H1 (cell line): ENCODE results near the gene PNPLA1. TPM values are rescaled to one million over a fixed set of nuclear protein-coding genes. Genes with fewer than 3 reads are reported as not detected.

Source experiments
- CTCF ChIA-PET: fragments of 300-600 bp; sonication (Branson Sonifier 250); formaldehyde crosslinking; loops from one replicate; lab custom pipeline; 2021; ENCODE audit not compliant: partially characterized antibody; lab: Charles Lee
- POLR2A ChIA-PET: fragments of 300-600 bp; sonication (Branson Sonifier 250); formaldehyde crosslinking; loops from one replicate; lab custom pipeline; 2021; ENCODE audit warnings: inconsistent platforms; ENCODE audit not compliant: partially characterized antibody; lab: Charles Lee
- DNase-seq, 2 experiments: peaks; one replicate each; pipeline versions ENCODE4 v3.0.0 to v3.0.0-alpha.2; 2010 to 2022; ENCODE audit warnings: low spot score in 2 of 2, low read depth in 1 of 2, mixed read lengths in 1 of 2
- FAIRE-seq: peaks from 2 replicates; lab custom pipeline; 2011; peaks lifted over from hg19 to GRCh38; lab: Jason Lieb, UNC
- H2AFZ ChIP-seq: 2 replicates; pipeline ENCODE4 v1.8.1; 2012; ENCODE audit warnings: low read length, inconsistent platforms
- H2AK5ac ChIP-seq: 2 replicates; pipeline ENCODE4 v1.6.1; 2013; ENCODE audit warnings: low read depth, low read length
- H2BK120ac ChIP-seq: replicated peaks from 2 replicates; pipeline ENCODE3; 2013; ENCODE audit warnings: low read depth, low read length, inconsistent platforms
- H2BK12ac ChIP-seq: 2 replicates; pipeline ENCODE4 v1.6.1; 2013; ENCODE audit warnings: low read depth, low read length
- H2BK15ac ChIP-seq: 2 replicates; pipeline ENCODE4 v1.6.1; 2013; ENCODE audit warnings: low read length
- H2BK20ac ChIP-seq: 2 replicates; pipeline ENCODE4 v1.6.1; 2013; ENCODE audit warnings: low read length
- H2BK5ac ChIP-seq: 2 replicates; pipeline ENCODE4 v1.6.1; 2013; ENCODE audit warnings: low read depth, low read length
- H3K14ac ChIP-seq: 2 replicates; pipeline ENCODE4 v1.6.1; 2013; ENCODE audit warnings: inconsistent platforms; ENCODE audit not compliant: insufficient read length
- H3K18ac ChIP-seq: 2 replicates; pipeline ENCODE4 v1.6.1; 2013; ENCODE audit warnings: low read length; ENCODE audit errors: extremely low read depth
- H3K23ac ChIP-seq: 2 replicates; pipeline ENCODE4 v1.6.1; 2013; ENCODE audit warnings: inconsistent platforms; ENCODE audit not compliant: insufficient read length
- H3K23me2 ChIP-seq: 2 replicates; pipeline ENCODE4 v1.6.1; 2013; ENCODE audit warnings: low read depth, low read length
- H3K27ac ChIP-seq: 2 replicates; pipeline ENCODE4 v1.6.1; 2011; ENCODE audit warnings: low read depth, low read length, inconsistent platforms
- H3K27me3 ChIP-seq, 4 experiments: replicated peaks in 1 of 4; 1 replicate in 1 of 4; 2 replicates in 3 of 4; pipeline versions ENCODE4 v1.6.1 to v1.8.1; 2011 to 2013; ENCODE audit warnings: low read length in 3 of 4, mild to moderate bottlenecking in 3 of 4, inconsistent platforms in 2 of 4, mixed read lengths in 2 of 4, moderate library complexity in 1 of 4; ENCODE audit not compliant: control insufficient read depth in 3 of 4, insufficient read depth in 3 of 4; ENCODE audit errors: extremely low read depth in 1 of 4
- H3K36me3 ChIP-seq, 4 experiments: 2 replicates each; pipeline versions ENCODE4 v1.6.1 to v1.8.1; 2011 to 2013; ENCODE audit warnings: mild to moderate bottlenecking in 4 of 4, low read length in 3 of 4, moderate library complexity in 2 of 4, control low read depth in 1 of 4, inconsistent platforms in 1 of 4; ENCODE audit not compliant: insufficient read depth in 4 of 4, control insufficient read depth in 2 of 4
- H3K4ac ChIP-seq: replicated peaks from 2 replicates; pipeline ENCODE3; 2013; ENCODE audit warnings: low read length, low read depth, mixed read lengths, inconsistent platforms; ENCODE audit not compliant: insufficient read length
- H3K4me1 ChIP-seq, 4 experiments: replicated peaks in 1 of 4; 1 replicate in 1 of 4; 2 replicates in 3 of 4; pipeline versions ENCODE4 v1.6.1 to v1.8.1; 2011 to 2013; ENCODE audit warnings: low read length in 3 of 4, inconsistent platforms in 2 of 4, mixed read lengths in 1 of 4; ENCODE audit not compliant: insufficient read depth in 4 of 4, control insufficient read depth in 3 of 4
- H3K4me2 ChIP-seq, 2 experiments: 2 replicates each; pipeline versions ENCODE4 v1.6.1 to v1.8.1; 2011 to 2013; ENCODE audit warnings: low read depth in 2 of 2, low read length in 2 of 2, control low read depth in 1 of 2, inconsistent platforms in 1 of 2, mild to moderate bottlenecking in 1 of 2; ENCODE audit not compliant: insufficient read depth in 1 of 2
- H3K4me3 ChIP-seq, 4 experiments: fragments of 200-600, 300-600 bp in 1 of 4; sonication (generic), shearing (Covaris generic), sonication (Bioruptor Twin) in 1 of 4; 2 replicates each; pipeline versions ENCODE4 v1.5.1 to v1.8.1; 2011 to 2016; ENCODE audit warnings: low read length in 4 of 4, low read depth in 3 of 4, control low read depth in 2 of 4, inconsistent platforms in 2 of 4, mild to moderate bottlenecking in 2 of 4, mixed read lengths in 1 of 4, moderate library complexity in 1 of 4; ENCODE audit not compliant: insufficient read depth in 2 of 4; ENCODE audit errors: extremely low read depth in 1 of 4
- H3K56ac ChIP-seq: replicated peaks from 2 replicates; pipeline ENCODE3; 2013; ENCODE audit warnings: low read depth, mild to moderate bottlenecking, mixed read lengths, low read length, inconsistent platforms; ENCODE audit not compliant: insufficient read length
- H3K79me1 ChIP-seq: 2 replicates; pipeline ENCODE4 v1.6.1; 2013; ENCODE audit warnings: low read depth, low read length, control low read depth
- H3K79me2 ChIP-seq, 2 experiments: 2 replicates each; pipeline versions ENCODE4 v1.6.1 to v1.8.1; 2012 to 2013; ENCODE audit warnings: low read length in 2 of 2, mild to moderate bottlenecking in 2 of 2, inconsistent platforms in 1 of 2; ENCODE audit not compliant: insufficient read depth in 2 of 2, control insufficient read depth in 1 of 2
- H3K9ac ChIP-seq, 4 experiments: replicated peaks in 1 of 4; 1 replicate in 1 of 4; 2 replicates in 3 of 4; pipeline versions ENCODE4 v1.6.1 to v1.8.1; 2011 to 2013; ENCODE audit warnings: low read depth in 3 of 4, low read length in 3 of 4, control low read depth in 2 of 4, mild to moderate bottlenecking in 2 of 4, moderate library complexity in 2 of 4, inconsistent platforms in 1 of 4; ENCODE audit errors: extremely low read depth in 1 of 4
- H3K9me3 ChIP-seq, 2 experiments: 2 replicates each; pipeline versions ENCODE4 v1.6.1 to v1.8.1; 2012 to 2013; ENCODE audit warnings: mild to moderate bottlenecking in 2 of 2, moderate library complexity in 2 of 2, control low read depth in 1 of 2, inconsistent platforms in 1 of 2, low read depth in 1 of 2, low read length in 1 of 2, mixed read lengths in 1 of 2; ENCODE audit not compliant: insufficient read depth in 2 of 2
- H4K20me1 ChIP-seq, 2 experiments: replicated peaks in 1 of 2; 2 replicates each; pipeline versions ENCODE3 to v1.8.1; 2011 to 2013; ENCODE audit warnings: inconsistent platforms in 2 of 2, low read length in 2 of 2, mild to moderate bottlenecking in 1 of 2; ENCODE audit not compliant: insufficient read depth in 2 of 2, control insufficient read depth in 1 of 2
- H4K5ac ChIP-seq: 2 replicates; pipeline ENCODE4 v1.6.1; 2013; ENCODE audit warnings: low read length, low read depth, mixed read lengths, inconsistent platforms; ENCODE audit not compliant: insufficient read length
- H4K8ac ChIP-seq: 2 replicates; pipeline ENCODE4 v1.8.0; 2013; ENCODE audit warnings: mild to moderate bottlenecking, moderate library complexity, low read length, inconsistent platforms; ENCODE audit not compliant: insufficient read depth; ENCODE audit errors: extremely low read depth
- H4K91ac ChIP-seq: replicated peaks from 2 replicates; pipeline ENCODE3; 2013; ENCODE audit warnings: low read length, mixed read lengths, inconsistent platforms; ENCODE audit not compliant: insufficient read length
- BACH1 ChIP-seq: IDR thresholded peaks from 2 replicates; pipeline ENCODE4 v1.6.1; 2012; ENCODE audit warnings: low read length, improper control_type of control experiment
- CREB1 ChIP-seq: IDR thresholded peaks from 2 replicates; pipeline ENCODE4 v1.6.1; 2012; ENCODE audit warnings: inconsistent platforms
- CTCF ChIP-seq, 3 experiments: IDR thresholded peaks; 1 replicate in 2 of 3; 2 replicates in 1 of 3; pipeline versions ENCODE4 v1.5.1 to v1.6.1; 2011; ENCODE audit warnings: low read length in 3 of 3, mild to moderate bottlenecking in 3 of 3, inconsistent platforms in 2 of 3, low read depth in 1 of 3, moderate library complexity in 1 of 3; ENCODE audit not compliant: insufficient read depth in 1 of 3; ENCODE audit errors: control extremely low read depth in 1 of 3
- GTF2F1 ChIP-seq: IDR thresholded peaks from 2 replicates; pipeline ENCODE4 v1.6.1; 2012; ENCODE audit warnings: low read depth, low read length, improper control_type of control experiment, borderline replicate concordance
- HDAC2 ChIP-seq, 2 experiments: fragments of 300-600 bp in 1 of 2; sonication (generic) in 1 of 2; IDR thresholded peaks; 2 replicates each; pipeline ENCODE4 v1.6.1; 2011 to 2012; ENCODE audit warnings: low read depth in 2 of 2, low read length in 2 of 2, mild to moderate bottlenecking in 2 of 2, moderate library complexity in 2 of 2, borderline replicate concordance in 1 of 2, inconsistent platforms in 1 of 2
- RNF2 ChIP-seq: fragments of 200-900, 300-1000 bp; sonication (generic); IDR thresholded peaks from 2 replicates; pipeline ENCODE4 v1.7.1; 2016; ENCODE audit warnings: borderline replicate concordance, low read depth, mild to moderate bottlenecking, antibody characterized with exemption, low read length; ENCODE audit not compliant: poor library complexity, severe bottlenecking; ENCODE audit errors: missing control alignments
- SIN3A ChIP-seq, 2 experiments: IDR thresholded peaks in 1 of 2; conservative IDR thresholded peaks in 1 of 2; 2 replicates each; pipeline ENCODE4 v1.6.1; 2011 to 2012; ENCODE audit warnings: low read length in 2 of 2, improper control_type of control experiment in 1 of 2, low read depth in 1 of 2, mild to moderate bottlenecking in 1 of 2
- SUZ12 ChIP-seq: fragments of 200-600 bp; sonication (generic); IDR thresholded peaks from 2 replicates; pipeline ENCODE4 v1.6.1; 2012; ENCODE audit warnings: mild to moderate bottlenecking, inconsistent platforms, low read length, moderate library complexity, mixed read lengths
- TAF1 ChIP-seq: IDR thresholded peaks from 2 replicates; pipeline ENCODE4 v1.6.1; 2011; ENCODE audit warnings: mild to moderate bottlenecking, low read depth, low read length
- TEAD4 ChIP-seq: IDR thresholded peaks from 2 replicates; pipeline ENCODE4 v1.6.1; 2012; ENCODE audit warnings: low read depth, low read length, inconsistent platforms, mixed read lengths
- ZNF274 ChIP-seq: IDR thresholded peaks from 2 replicates; pipeline ENCODE4 v1.7.0; 2012; ENCODE audit warnings: low read length, borderline replicate concordance; ENCODE audit errors: extremely low read depth
- WGBS, 2 experiments: shearing (Covaris generic) in 1 of 2; methylation state at CpG; one replicate each; pipeline versions ENCODE4 v1.1.6 to v1.1.7; 2013 to 2015; ENCODE audit warnings: low lambda C conversion rate in 2 of 2, mixed read lengths in 2 of 2, inconsistent platforms in 1 of 2, low coverage in 1 of 2, missing lambda C conversion rate in 1 of 2; ENCODE audit not compliant: insufficient replicate concordance in 2 of 2, insufficient coverage in 1 of 2, insufficient read length in 1 of 2; ENCODE audit errors: extremely low coverage in 1 of 2, missing lambda C conversion rate in 1 of 2; 5-methylcytosine and 5-hydroxymethylcytosine counted together
- polyA plus RNA-seq, 7 experiments: library from polyadenylated mRNA; depleted of rRNA in 3 of 7; stranded (reverse) in 5 of 7; unstranded in 2 of 7; fragments of >200 nt in 5 of 7; fragments of 200-250 nt in 2 of 7; gene quantifications; 1 replicate in 5 of 7; 2 replicates in 1 of 7; 4 replicates in 1 of 7; pipeline versions ENCODE4 v1.2.1 to v1.2.3, GENCODE V29; 2011 to 2013; ENCODE audit warnings: missing spikeins in 2 of 7, mixed read lengths in 2 of 7
- total RNA-seq: library from RNA; stranded (reverse); fragmentation: NEBNext Ultra II Directional; extraction: Animal tissue kit (Norgen Biotek cat#: 25700); gene quantifications from 2 replicates; pipeline ENCODE4 v1.2.1, GENCODE V29; 2021

Gene PNPLA1
- total and polyA plus RNA-seq, 2 of the 8 experiments (the other 6 are each of a cell fraction or from before 2014, with no cell fraction given) = not detected

- Histone ChIP-seq H2BK5ac (no peak overlapping the region), H3K9ac (no peak overlapping the region), H2BK20ac (no peak overlapping the region), H3K36me3 (no peaks in the 10 kb centered on the region), H4K20me1 (no peaks in the 10 kb centered on the region), H3K4me1 (peaks cover 0 to 7% (median 0%) of the 10 kb centered on the region in 4 experiments; a peak in 2 of 7 replicates), H4K5ac (no peak overlapping the region), H2AK5ac (no peak overlapping the region), H3K79me2 (no peaks in the 10 kb centered on the region), H2AFZ (no peak overlapping the region), H3K4me2 (no peak overlapping the region), H4K91ac (no peak overlapping the region), H3K79me1 (no peaks in the 10 kb centered on the region), H3K27ac (no peak overlapping the region), H3K4me3 (no peak overlapping the region), H2BK12ac (no peak overlapping the region), H3K56ac (no peak overlapping the region), H3K9me3 (no peaks in the 10 kb centered on the region), H3K18ac (no peak overlapping the region), H3K14ac (no peak overlapping the region), H3K4ac (no peak overlapping the region), H3K23me2 (no peaks in the 10 kb centered on the region), H2BK120ac (no peak overlapping the region), H3K23ac (no peak overlapping the region), H4K8ac (no peak overlapping the region), H2BK15ac (no peak overlapping the region; the same call in 1 of the 2 replicates), H3K27me3 (no peaks in the 10 kb centered on the region; a peak in 1 of 7 replicates)
- WGBS, 2 experiments = 88% methylated on average over 9 of the region's 9 CpGs; no CpG with 5 or more reads in 1 of the 2 experiments
- DNase-seq (no peak), FAIRE-seq (no peak)
- POLR2A ChIA-PET = no interaction called here
- CTCF ChIA-PET = interaction anchor here (0.9 to 14.2 kb wide), 9 partner anchors 8 to 179 kb away, joined by 3 to 137 read pairs (median 6); no protein-coding TSS in a partner anchor
- no peak for TF ChIP-seq ZNF274
- no peak for TF ChIP-seq SUZ12
- no peak for TF ChIP-seq CTCF (IDR thresholded peaks at IDR 0.05; ENCODE audit: control extremely low read depth in 1 of 3, insufficient read depth in 1 of 3, low read depth in 1 of 3, low read length in 3 of 3)
- no peak for TF ChIP-seq GTF2F1
- no peak for TF ChIP-seq BACH1
- TF ChIP-seq SIN3A (conservative IDR thresholded peaks at IDR 0.05 in 1 of 2, IDR thresholded peaks at IDR 0.05 in 1 of 2; ENCODE audit: low read depth in 1 of 2, low read length in 2 of 2) = no peak
- TF ChIP-seq CREB1 = no peak
- no peak for TF ChIP-seq TEAD4
- TF ChIP-seq TAF1 = no peak
- TF ChIP-seq HDAC2 (IDR thresholded peaks at IDR 0.05; ENCODE audit: borderline replicate concordance in 1 of 2, low read depth in 2 of 2, low read length in 2 of 2) = no peak
- TF ChIP-seq RNF2 = no peak
Observed at GRCh38 chr6:36319436-36319762, 49.5 kb downstream of the PNPLA1 start.
